ENCODE results near the gene SLX4. TPM values are rescaled to one million over a fixed set of nuclear protein-coding genes. Genes with fewer than 3 reads are reported as not detected.

The SLX4 gene
- total RNA-seq, 1 experiment from 2014 or later = 7.0 TPM

DNA sequence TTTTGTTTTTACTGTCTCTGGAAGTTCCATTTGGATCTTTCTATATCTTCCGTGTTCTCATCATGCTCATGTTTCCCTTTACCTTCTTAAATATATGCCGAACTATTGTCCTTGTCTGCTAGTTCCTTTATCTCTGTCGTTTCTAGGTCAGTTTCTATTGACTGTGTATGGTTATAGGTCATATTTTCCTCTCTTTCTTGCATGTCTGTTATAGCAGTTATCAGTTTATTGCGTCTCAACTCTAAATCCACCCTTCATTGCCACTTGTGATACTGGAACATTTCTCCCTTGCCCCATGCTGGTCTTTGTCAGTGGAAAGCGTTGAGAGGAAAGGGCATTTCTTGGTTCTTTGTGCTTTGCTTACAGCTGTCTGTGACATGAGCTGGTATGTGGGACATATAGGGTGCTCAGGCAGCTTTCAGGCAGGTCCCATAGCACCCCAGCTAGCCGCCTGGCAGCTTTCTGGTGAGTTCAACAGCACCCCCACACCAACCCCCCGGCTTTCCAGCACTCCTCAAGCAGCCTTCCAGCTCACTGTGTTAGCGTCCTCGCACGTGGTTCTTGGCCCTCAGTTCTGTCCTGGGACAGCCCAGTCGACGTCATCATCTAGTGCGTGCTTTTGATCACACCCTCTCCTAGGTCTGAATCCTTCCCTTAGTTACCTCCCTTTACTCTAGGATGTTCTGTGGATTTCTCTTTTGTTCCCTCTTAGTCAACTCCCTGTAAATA lies 27.7 kb upstream of the SLX4 start:
- H3K36me3 ChIP-seq (ENCODE audit: control insufficient read depth in 1 of 2, insufficient read depth in 2 of 2, low read length in 2 of 2) = no peaks in the 10 kb centered on the region
- H3K9me3 ChIP-seq (ENCODE audit: control insufficient read depth in 1 of 2, insufficient read depth in 1 of 2, low read depth in 1 of 2, low read length in 2 of 2) = no peaks in the 10 kb centered on the region
- no peaks in the 10 kb centered on the region for H4K20me1 ChIP-seq (ENCODE audit: insufficient read depth)
- no peaks in the 10 kb centered on the region for H3K9me2 ChIP-seq (ENCODE audit: insufficient read depth)
- H3K27me3 ChIP-seq (ENCODE audit: insufficient read depth, low read length) = no peaks in the 10 kb centered on the region
- no TSS peak for BruUV-seq (replicated peaks)
- intact Hi-C loops (cut with micrococcal nuclease) = no loop called here
- no peak for TF ChIP-seq SIN3A (IDR thresholded peaks at IDR 0.05; ENCODE audit: low read depth)
- no peak for TF ChIP-seq ZNF274 (IDR thresholded peaks at IDR 0.05; ENCODE audit: low read depth, low read length)
- DNase-seq (ENCODE audit: low read depth, low spot score) = no peak
- no peak overlapping the region for H3K9ac ChIP-seq (ENCODE audit: low read length)
- no peak overlapping the region for H3K4me3 ChIP-seq (replicated peaks in 1 of 2; ENCODE audit: low read depth in 1 of 2, low read length in 2 of 2)
- no peaks in the 10 kb centered on the region for H3K79me2 ChIP-seq (ENCODE audit: insufficient read depth, low read length)
- no peak for ATAC-seq
- no peak overlapping the region for H2AFZ ChIP-seq (ENCODE audit: low read depth, low read length, poor library complexity, severe bottlenecking)
- no peak overlapping the region for H3K4me2 ChIP-seq (ENCODE audit: low read length)
- CTCF ChIA-PET = interaction anchor here (1.2 kb wide), 1 partner anchor 15 kb away, joined by 3 read pairs; no protein-coding TSS in a partner anchor
- POLR2A ChIA-PET = interaction anchor here (0.6 kb wide), 1 partner anchor 24 kb away, joined by 3 read pairs; no protein-coding TSS in a partner anchor
- RAD21 ChIA-PET (ENCODE audit: low non-redundant PET in 1 of 2, low total read pairs in 2 of 2, uncharacterized antibody in 2 of 2, unreplicated experiment in 2 of 2) = no interaction called here
- no peak overlapping the region for H3K27ac ChIP-seq (ENCODE audit: low read depth, low read length)
- peaks cover 25% of the 10 kb centered on the region in 2 experiments for H3K4me1 ChIP-seq (ENCODE audit: control insufficient read depth in 1 of 2, insufficient read depth in 2 of 2, low read length in 2 of 2)

DNA sequence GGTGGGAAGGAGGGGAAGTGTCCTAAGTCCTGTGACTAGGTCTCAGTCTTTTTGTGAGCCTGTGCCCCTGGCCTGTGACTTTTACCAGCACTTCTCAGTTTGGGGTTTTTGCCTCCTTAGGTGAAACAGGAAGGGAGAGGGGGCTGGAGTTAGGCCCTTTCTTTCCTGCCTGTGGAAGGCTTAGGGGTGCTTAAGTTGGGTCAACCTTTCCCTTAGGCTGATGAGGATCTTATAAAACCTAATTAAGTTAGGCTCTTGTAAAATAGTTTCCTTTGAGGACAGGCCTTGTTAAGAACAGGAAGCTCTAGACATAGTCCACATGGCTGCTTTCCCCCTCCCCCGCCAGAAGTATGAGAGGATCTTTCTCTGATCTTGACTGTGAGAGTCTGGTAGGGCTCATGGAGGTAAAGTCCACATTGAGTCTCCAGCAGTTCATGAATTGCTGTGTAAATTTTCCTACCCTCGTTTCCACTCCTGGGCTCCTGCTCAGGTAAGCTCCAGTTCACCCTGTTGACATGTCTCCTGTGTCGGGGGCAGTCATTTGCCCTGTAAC lies 26.0 kb upstream of the SLX4 start:
- Histone ChIP-seq H3K27me3 (ENCODE audit: insufficient read depth, low read length) (no peaks in the 10 kb centered on the region), H3K79me2 (ENCODE audit: insufficient read depth, low read length) (no peaks in the 10 kb centered on the region), H3K9ac (ENCODE audit: low read length) (no peak overlapping the region), H3K4me2 (ENCODE audit: low read length) (no peak overlapping the region), H2AFZ (ENCODE audit: low read depth, low read length, poor library complexity, severe bottlenecking) (no peak overlapping the region), H3K9me3 (ENCODE audit: control insufficient read depth in 1 of 2, insufficient read depth in 1 of 2, low read depth in 1 of 2, low read length in 2 of 2) (no peaks in the 10 kb centered on the region), H3K27ac (ENCODE audit: low read depth, low read length) (no peak overlapping the region), H3K4me3 (replicated peaks in 1 of 2; ENCODE audit: low read depth in 1 of 2, low read length in 2 of 2) (no peak overlapping the region), H3K4me1 (ENCODE audit: control insufficient read depth in 1 of 2, insufficient read depth in 2 of 2, low read length in 2 of 2) (peaks cover 14 to 15% of the 10 kb centered on the region in 2 experiments), H4K20me1 (ENCODE audit: insufficient read depth) (no peaks in the 10 kb centered on the region), H3K9me2 (ENCODE audit: insufficient read depth) (no peaks in the 10 kb centered on the region), H3K36me3 (ENCODE audit: control insufficient read depth in 1 of 2, insufficient read depth in 2 of 2, low read length in 2 of 2) (no peaks in the 10 kb centered on the region)
- DNase-seq (ENCODE audit: low read depth, low spot score) (no peak), ATAC-seq (no peak)
- RAD21 ChIA-PET (ENCODE audit: low non-redundant PET in 1 of 2, low total read pairs in 2 of 2, uncharacterized antibody in 2 of 2, unreplicated experiment in 2 of 2) = no interaction called here
- CTCF ChIA-PET = interaction anchor here (1.1 kb wide), 1 partner anchor 9 kb away, joined by 3 read pairs; no protein-coding TSS in a partner anchor
- BruUV-seq (replicated peaks) = no TSS peak
- TF ChIP-seq TCF7L2 (IDR thresholded peaks at IDR 0.05; ENCODE audit: borderline replicate concordance, extremely low read depth, insufficient read depth, insufficient read length) (no peak), ZFX (IDR thresholded peaks at IDR 0.05) (no peak), EZH2phosphoT487 (IDR thresholded peaks at IDR 0.05; ENCODE audit: borderline replicate concordance) (no peak), RAD21 (IDR thresholded peaks at IDR 0.05; ENCODE audit: low read depth) (no peak), EGR1 (IDR thresholded peaks at IDR 0.05; ENCODE audit: low read depth) (no peak), POLR2A (IDR thresholded peaks at IDR 0.05; ENCODE audit: borderline replicate concordance, extremely low read depth, insufficient read depth, insufficient read length) (no peak)
- TF ChIP-seq, protein P1, sequence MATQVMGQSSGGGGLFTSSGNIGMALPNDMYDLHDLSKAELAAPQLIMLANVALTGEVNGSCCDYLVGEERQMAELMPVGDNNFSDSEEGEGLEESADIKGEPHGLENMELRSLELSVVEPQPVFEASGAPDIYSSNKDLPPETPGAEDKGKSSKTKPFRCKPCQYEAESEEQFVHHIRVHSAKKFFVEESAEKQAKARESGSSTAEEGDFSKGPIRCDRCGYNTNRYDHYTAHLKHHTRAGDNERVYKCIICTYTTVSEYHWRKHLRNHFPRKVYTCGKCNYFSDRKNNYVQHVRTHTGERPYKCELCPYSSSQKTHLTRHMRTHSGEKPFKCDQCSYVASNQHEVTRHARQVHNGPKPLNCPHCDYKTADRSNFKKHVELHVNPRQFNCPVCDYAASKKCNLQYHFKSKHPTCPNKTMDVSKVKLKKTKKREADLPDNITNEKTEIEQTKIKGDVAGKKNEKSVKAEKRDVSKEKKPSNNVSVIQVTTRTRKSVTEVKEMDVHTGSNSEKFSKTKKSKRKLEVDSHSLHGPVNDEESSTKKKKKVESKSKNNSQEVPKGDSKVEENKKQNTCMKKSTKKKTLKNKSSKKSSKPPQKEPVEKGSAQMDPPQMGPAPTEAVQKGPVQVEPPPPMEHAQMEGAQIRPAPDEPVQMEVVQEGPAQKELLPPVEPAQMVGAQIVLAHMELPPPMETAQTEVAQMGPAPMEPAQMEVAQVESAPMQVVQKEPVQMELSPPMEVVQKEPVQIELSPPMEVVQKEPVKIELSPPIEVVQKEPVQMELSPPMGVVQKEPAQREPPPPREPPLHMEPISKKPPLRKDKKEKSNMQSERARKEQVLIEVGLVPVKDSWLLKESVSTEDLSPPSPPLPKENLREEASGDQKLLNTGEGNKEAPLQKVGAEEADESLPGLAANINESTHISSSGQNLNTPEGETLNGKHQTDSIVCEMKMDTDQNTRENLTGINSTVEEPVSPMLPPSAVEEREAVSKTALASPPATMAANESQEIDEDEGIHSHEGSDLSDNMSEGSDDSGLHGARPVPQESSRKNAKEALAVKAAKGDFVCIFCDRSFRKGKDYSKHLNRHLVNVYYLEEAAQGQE (IDR thresholded peaks at IDR 0.05; ENCODE audit: low read depth) = no peak
- TF ChIP-seq, protein P2, sequence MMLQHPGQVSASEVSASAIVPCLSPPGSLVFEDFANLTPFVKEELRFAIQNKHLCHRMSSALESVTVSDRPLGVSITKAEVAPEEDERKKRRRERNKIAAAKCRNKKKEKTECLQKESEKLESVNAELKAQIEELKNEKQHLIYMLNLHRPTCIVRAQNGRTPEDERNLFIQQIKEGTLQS (IDR thresholded peaks at IDR 0.05) = no peak
- intact Hi-C loops (cut with micrococcal nuclease) = no loop called here
- POLR2A ChIA-PET = no interaction called here
